Left colon (tissue), 2 donors: Measurements from ENCODE around the gene SGSH. TPM values are rescaled to one million over a fixed set of nuclear protein-coding genes. Genes with fewer than 3 reads are reported as not detected.
A peak's percentile ranks its signal among the peaks of the same experiment; 100 is the strongest.

Source experiments
- ATAC-seq: fragments of 200-7000 bp; cut with Tn5 transposase; one replicate; pipeline ENCODE4 v1.9.1; 2020; ENCODE audit warnings: mild to moderate bottlenecking, moderate library complexity
- DNase-seq, 2 donors: peaks; one replicate each; pipeline ENCODE4 v3.0.0-alpha.2; 2020
- intact Hi-C, 2 donors: fragments of 100-400 bp; cut with DNase I in 1 of 2; cut with micrococcal nuclease in 1 of 2; formaldehyde crosslinking; loops; one replicate each; pipeline versions ENCODE4 v1.11.2 to v1.14.0; 2022; cut with DNase I, micrococcal nuclease
- total RNA-seq, 2 donors: library from RNA; stranded (reverse); fragmentation: NEBNext Ultra II Directional; extraction: Animal tissue kit (Norgen Biotek cat#: 25700); gene quantifications; one replicate each; pipeline ENCODE4 v1.2.1, GENCODE V29; 2021
- donor health status: DM: no; HTN: no; CAD: no.
- donor health status: DM: yes; HTN: yes; CAD: no.

The SGSH gene
- total RNA-seq, 2 donors from 2014 or later = 51.2 to 54.9 TPM

DNA sequence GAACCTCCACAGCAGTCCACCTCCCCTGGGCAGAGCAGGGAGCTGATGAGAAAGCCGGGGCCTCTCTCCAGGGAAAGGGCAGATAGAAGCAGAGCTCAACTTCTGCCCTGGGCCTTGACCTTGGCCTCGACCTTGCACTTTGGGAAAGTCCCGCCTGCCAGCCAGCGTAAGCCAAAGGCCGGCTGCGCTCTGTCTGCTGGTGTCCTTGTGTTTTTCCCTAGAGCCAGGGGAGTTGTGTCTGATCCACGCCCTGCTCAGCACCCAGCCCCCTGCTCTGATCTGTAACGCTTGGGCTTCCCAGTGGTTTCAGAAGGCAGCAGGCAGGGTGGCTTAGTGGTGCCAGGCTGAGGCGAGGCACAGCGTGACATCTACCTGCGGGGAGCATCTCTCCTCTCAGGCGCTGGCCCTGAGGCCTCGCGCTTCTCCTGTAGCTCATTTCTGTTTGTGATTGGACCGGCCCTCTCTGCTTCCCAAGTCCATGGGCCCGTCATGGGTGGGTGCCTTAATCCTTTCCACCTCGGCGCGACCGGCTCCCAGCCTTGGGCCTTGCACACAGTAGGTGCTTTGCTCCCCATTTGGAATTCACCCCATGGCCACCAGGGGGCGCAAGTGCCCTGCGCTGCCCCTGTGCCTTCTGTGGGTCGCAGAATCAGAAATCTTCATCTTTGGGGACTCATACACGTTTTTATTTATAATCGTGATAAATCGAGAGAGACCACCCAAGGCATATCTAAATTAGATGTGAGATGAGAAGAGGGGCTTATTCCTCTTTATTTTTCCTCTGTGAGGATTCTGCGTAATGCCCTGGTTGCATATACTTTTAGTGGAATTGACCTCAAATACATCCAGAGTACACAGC lies 24.2 kb downstream of the SGSH start:
- DNase-seq (no peak), ATAC-seq (no peak)
- intact Hi-C loops = no loop called here

DNA sequence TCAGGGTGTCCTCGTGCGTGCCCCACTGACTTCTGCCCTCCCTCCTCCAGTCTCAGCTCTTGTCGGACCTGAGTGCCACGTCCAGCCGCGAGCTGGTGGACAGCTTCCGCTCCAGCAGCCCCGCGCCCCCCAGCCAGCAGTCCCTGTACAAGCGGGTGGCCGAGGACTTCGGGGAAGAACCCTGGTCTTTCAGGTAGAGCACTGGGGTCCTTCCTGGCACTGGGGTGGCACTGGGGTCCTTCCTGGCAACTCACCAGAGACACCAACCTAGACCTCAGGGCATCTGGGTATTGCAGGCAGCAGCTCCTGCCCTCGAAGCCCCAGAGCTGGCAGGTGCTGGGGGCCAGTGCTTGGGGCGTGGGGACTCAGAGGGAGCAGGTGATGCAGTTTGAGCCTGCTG lies 25.0 kb downstream of the SGSH start:
- ATAC-seq (no peak), DNase-seq (no peak)
- intact Hi-C loops = no loop called here

DNA sequence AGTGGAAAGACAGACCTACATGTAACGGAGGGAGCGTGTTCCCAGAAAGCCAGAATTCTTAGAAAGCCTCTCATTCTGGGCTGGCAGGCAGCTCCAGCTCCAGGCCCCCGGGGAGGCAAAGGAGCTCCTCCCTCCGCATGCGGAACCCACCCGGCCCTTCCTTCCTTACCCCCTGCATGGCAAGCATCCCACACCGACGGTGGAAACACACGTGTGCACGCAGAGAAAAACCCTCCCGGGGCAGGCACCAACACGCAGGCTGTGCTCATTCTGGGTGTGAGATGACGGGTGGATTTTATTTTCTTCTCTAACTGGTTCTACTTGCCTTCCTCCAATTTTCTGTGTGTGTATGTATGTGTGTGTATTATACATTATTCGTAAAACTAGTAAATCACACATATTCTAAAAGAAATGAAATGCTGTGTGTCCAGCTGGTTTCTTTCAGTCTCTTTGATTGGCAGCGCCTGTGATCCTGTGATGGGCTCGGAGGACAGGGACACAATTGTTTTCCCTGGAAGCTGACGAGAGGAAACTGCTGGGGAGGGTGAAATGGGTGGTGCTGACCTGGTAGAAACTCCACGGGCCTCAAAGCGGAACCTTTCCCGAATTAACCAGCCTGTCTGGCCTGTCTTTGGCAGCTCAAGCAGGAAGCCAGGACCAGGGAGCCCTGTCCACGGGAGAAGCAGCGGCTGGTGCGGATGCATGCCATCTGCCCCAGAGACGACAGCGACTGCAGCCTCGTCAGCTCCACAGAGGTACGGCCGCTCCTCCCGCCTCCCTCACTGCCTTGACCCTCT lies 28.1 kb downstream of the SGSH start:
- ATAC-seq = peak; percentile 79
- intact Hi-C loops = no loop called here
- DNase-seq = peak in 1 of 2 donors; percentile 47

DNA sequence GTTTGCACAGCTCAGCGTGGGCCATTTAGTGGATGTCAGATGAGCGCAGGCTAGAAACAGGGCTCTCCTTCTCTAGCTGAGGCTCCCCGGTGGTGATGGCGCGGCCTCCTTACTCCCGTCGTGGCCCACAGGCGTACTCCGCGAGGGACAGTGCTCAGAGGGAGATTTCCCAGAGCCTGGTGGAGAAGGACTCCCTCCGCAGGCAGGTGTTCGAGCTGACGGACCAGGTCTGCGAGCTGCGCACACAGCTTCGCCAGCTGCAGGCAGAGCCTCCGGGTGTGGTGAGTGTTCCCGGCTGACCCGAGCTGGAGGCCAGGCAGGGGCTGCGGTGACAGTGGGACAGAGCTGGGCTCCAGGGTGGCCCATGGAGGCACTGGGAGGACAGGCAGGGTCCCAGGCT lies 28.9 kb downstream of the SGSH start:
- intact Hi-C loops = no loop called here
- no peak for DNase-seq
- no peak for ATAC-seq

DNA sequence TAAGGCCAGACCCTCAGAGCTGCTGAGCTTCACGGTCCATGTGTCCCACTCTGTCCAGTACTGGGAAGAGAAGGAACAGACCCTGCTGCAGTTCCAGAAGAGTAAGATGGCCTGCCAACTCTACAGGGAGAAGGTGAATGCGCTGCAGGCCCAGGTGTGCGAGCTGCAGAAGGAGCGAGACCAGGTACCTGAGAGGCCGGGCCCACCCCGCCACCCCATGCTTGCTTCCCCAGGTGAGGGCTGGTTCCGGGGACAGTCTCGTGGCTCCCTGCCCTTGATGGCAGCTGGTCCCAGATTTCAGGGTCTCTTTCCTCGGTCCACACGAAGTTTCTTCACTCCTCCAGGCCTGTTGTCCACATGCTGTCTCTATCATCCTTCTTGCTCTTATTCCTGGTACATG lies 29.4 kb downstream of the SGSH start:
- no peak for ATAC-seq
- DNase-seq = no peak
- intact Hi-C loops = no loop called here

DNA sequence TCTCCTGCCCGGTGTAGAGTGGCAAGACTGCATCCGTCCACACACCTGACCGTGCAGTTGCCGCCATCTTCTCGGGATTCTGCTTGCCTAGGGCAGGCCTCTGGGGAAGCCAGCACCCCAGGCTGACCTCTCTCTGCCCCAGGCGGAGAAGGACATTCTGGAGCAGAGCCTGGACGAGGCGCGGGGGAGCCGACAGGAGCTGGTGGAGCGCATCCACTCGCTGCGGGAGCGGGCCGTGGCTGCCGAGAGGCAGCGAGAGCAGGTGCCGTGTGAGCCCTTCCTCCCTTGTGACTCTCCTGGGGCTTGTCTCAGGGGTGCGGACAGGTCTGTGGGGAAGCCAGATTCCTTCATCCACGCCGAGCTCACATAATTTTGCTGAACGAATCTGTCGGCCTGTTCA lies 30.5 kb downstream of the SGSH start:
- no peak for DNase-seq
- ATAC-seq = no peak
- intact Hi-C loops = no loop called here

DNA sequence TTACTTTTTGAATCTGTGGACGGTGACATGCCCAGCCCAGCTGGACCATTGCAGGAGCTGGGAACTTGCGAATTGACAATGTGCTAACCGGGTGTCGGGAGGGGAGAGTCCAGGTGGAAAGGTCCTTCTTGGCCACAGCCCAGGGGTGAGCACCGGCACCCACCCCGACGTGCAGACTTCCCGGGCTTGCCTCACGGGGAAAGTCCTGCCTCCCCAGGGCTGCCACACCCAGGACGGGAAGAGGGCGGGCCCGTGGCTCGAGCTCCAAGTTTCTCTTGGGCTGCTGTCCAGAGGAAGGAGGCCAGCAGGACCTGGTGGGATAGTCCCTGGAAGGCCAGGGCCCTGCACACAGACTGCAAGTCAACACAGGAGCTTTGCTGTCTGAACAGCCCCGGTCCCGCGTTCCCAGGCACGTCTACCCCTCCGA lies 32.6 kb downstream of the SGSH start:
- intact Hi-C loops = no loop called here
- DNase-seq (peak; percentile 71 to 76), ATAC-seq (peak; percentile 90)

DNA sequence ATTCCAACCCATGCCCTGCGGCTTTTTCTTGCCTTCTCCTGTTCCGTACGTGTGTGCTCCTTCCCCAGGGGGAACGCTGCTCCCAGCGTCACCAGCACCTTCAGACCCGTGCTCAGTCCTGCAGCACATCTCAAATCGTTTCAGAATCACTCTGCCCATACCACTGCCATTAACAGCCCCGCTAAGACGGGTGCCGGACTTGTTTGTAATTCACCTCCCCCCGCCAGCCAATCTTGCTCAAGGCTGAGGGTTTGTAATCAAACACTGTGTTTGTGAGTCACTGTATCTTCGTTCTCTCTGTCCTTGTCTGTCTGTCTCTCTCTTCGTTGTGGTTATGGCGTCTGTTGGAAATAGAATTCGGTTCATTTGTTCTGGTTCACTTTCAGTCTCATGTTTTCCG lies 33.0 kb downstream of the SGSH start:
- no peak for DNase-seq
- peak; percentile 10 for ATAC-seq
- intact Hi-C loops = no loop called here

DNA sequence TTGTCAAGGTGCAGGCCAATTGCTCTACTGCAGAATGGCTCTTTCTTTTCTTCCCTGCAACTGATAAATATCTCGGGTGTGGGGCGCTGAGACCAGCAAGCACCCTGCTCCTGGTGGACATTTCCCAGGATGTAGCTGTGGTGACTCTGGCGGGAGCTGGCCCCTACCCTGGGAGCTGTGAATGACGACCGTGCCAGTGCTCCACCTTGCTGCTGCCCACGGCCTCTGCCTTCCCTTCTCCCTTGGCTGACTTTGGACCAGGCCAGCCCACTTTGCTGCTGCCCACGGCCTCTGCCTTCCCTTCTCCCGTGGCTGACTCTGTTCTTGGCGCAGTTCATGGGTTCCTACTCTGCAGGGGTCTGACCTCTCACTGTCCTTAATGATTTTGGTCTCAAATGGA lies 34.2 kb downstream of the SGSH start:
- no peak for ATAC-seq

DNA sequence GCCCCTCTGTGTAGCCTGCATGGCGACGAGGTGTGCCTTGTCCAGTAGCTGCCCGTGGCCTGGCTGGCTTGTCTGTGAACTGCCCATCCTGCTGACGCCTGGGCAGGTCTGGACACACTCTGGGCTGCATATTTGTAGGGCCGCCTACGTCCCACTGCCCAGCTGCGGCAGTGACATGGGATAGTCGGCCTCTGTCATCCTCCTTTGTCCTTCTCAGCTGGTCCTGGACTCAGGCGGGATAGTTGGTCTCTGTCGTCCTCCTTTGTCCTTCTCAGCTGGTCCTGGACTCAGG lies 35.8 kb downstream of the SGSH start:
- ATAC-seq = no peak
- DNase-seq = no peak
- intact Hi-C loops = no loop called here

More for the DNA sequence above, 34.2 kb downstream of the SGSH start:
- intact Hi-C loops = no loop called here
- DNase-seq = no peak

DNA sequence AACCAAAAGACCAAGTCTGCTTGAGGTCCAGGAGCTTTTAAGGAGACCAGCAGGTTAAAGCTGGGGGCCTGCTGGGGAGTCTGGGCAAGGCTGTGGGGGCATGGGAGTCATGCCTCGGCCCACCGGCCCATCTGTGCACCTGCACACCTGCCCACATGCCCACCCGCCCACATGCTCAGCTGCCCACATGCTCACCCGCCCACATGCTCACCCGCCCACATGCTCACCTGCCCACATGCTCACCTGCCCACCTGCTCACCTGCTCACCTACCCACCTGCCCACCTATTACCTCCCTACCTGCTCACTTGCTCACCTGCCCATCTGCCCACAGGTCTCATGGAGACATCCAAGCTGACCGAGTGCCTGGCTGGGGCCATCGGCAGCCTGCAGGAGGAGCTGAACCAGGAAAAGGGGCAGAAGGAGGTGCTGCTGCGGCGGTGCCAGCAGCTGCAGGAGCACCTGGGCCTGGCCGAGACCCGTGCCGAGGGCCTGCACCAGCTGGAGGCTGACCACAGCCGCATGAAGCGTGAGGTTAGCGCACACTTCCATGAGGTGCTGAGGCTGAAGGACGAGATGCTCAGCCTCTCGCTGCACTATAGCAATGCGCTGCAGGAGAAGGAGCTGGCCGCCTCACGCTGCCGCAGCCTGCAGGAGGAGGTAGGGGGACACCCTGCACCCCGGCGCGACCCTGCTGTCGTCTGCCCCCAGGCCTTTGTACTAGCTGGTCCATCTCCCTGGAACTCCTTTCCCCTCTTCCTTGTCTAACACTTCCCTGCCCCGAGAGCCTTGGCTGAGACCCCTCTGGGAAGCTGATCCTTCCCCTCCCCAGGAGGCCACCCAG lies 36.3 kb downstream of the SGSH start:
- intact Hi-C loops = no loop called here
- DNase-seq (no peak), ATAC-seq (no peak)

DNA sequence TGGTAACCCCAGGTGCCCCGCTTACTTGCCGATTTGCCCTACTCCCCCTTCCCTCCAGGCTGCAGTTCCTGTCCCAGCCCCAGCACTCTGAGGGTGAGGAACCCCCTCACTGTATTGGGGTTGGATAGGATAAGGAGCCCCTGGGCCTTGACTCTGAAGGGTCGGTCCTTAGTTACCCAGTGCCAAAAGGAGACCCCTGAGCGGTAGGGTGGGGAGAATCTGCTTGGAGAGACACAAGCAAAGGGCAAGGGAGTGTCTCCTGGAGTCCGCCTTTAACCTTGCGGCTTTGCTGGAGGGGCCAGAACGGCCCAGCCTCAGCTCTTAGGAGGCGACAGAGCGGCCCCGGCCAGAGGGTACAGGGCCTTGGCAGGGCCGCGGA lies 37.3 kb downstream of the SGSH start:
- no peak for ATAC-seq
- DNase-seq = no peak
- intact Hi-C loops = no loop called here

DNA sequence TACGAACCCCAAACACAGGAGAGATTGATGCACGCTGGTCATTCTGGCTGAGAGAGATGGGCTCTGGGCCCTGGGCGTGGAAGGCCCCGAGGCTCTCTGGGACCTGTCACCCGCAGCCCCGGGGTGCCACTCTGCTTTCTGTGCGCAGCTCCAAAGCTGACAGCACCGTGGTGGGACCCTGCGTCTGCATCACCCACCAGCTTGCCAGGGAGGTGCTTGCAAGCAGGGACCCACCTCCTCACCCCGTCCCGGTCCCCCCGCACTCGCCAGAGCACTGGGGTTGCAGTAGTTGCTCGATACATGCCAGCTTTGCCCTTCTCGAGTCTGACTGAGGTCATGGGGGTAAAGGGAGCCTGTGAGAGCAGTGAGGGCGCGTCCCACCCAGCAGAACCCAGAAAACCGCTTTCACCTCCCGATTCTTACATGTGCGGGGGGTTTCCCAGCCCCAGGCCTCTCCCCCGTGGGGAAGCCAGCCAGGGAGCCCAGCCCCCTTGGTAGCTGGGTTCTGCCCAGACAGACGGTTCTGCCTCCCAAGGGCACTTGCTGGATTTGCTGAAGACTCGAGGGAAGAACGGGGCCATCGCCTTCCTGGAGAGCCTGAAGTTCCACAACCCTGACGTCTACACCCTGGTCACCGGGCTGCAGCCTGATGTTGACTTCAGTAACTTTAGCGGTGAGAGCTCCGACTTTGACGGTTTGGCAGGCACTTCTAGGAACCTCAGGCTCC lies 37.9 kb downstream of the SGSH start:
- intact Hi-C loops = no loop called here
- no peak for ATAC-seq
- no peak for DNase-seq

DNA sequence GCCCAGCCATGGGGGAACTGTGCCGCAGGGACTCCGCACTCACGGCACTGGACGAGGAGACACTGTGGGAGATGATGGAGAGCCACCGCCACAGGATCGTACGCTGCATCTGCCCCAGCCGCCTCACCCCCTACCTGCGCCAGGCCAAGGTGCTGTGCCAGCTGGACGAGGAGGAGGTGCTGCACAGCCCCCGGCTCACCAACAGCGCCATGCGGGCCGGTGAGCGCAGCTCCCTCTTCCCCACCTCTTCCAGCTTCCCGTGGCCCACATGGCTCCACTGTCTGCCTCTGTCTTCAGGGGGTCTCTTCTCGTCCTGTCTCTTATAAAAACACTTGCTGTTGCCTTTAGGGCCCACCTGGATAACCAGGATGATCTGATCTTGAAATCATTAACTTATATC lies 38.7 kb downstream of the SGSH start:
- no peak for ATAC-seq
- no peak for DNase-seq
- intact Hi-C loops = no loop called here

DNA sequence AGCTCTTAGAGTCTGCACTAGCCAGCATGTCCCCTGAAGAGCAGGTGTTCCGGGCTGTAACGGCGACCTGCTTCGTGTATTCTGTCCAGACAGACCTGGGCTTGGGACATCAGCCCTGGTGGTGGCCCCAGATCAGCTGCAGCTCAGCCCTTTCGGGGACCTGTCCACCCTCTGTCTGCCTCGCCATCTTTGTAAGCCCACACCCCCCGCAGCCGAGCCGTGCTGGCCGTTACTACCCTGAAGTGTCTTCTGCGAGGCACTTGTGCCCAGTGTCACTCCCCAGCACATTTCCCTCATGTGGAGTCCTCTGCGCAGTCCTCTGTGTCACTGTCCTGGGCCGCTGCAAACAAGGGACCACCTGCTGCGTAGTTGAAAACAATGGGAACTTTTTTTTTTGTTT lies 39.9 kb downstream of the SGSH start:
- DNase-seq (no peak), ATAC-seq (no peak)
- intact Hi-C loops = no loop called here

DNA sequence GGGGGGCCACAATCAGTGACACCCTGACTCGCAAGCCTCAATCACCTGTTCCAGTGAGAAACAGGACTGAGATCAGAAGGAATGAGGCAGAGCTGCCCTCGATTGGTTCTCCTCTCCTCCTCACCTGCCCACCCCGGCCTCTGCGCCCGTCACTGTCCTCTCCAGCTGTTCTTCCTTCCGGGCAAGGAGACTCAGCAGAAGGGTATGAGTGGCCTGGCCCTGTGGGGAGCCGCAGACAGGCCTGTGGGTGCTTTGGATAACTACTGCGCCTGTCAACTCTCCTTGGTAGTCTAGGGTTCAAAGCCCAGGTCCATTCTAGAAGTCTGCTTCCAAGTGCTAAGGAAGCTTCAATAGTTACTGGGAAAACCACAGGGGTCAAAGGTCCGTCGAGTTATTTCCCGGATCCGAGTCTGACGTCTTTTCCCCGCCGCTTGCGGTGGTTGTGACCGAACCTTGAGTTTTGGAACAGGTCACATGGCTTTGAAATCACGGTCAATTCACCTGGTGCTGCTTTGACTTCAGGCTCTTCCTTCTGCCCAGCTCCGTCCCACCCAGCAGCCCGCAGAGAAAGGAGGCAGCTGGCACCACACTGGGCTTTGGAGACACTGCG lies 42.0 kb downstream of the SGSH start:
- ATAC-seq = peak; percentile 94
- DNase-seq = peak; percentile 51 to 57
- intact Hi-C loops = no loop called here

DNA sequence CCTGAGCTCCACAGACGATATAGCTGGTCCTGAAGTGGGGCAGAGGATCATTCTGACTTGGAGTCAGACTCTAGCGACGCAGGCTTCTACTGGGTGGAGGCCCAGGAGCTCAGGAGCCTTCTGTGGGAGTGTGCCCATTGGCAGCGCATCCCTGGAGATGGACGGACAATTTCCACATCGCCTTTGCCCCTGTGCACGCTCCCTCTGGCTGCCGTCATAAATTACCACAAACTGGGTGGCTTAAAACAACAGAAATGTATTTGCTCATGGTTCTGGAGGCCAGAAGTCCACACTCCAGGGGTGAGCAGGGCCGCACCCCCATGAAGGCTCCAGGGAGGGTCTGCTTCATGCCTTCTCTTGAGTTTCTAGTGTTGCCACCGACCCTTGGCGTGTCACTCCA lies 43.4 kb downstream of the SGSH start:
- ATAC-seq = no peak
- DNase-seq = no peak
- intact Hi-C loops = no loop called here

DNA sequence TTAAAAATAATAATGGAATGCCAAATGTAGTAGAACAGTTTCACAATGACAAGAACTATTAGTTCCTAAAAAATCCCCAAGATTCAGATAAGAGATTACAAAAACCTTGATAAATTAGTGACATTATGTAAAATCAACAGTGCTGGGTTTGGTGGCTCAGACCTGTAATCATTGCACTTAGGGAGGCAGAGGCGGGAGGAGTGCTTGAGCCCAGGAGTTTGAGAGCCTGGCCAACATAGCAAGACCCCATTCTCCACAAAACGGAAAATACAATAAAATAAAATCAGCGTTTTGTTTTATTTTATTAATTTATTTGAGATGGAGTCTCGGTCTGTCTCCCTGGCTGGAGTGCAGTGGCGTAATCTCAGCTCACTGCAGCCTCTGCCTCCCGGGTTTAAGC lies 46.2 kb downstream of the SGSH start:
- ATAC-seq (no peak), DNase-seq (no peak)
- intact Hi-C loops = no loop called here

DNA sequence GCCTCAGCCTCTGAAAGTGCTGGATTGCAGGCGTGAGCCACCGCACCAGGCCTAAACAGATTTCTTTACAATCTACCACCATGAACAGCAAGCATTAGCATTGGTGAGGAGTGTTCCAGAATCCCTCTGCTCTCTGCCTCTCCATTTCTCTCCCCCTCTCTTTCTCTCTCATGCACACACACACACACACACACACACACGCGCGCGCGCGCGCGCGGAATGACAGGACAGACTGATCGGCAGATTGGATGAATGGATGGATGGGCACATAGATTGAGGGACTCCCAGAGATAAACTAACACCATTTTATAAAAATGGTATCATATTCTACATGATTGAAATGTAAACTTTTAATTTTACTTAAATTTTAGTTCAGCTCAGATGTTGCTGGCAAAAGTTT lies 47.0 kb downstream of the SGSH start:
- intact Hi-C loops = no loop called here
- ATAC-seq (no peak), DNase-seq (no peak)
